ENCODE measurements around the gene DAND5. TPM values are rescaled to one million over a fixed set of nuclear protein-coding genes. Genes with fewer than 3 reads are reported as not detected.
A peak's percentile ranks its signal among the peaks of the same experiment; 100 is the strongest.

DAND5 gene
- total and polyA plus RNA-seq, 2 of the 13 experiments (the other 11 are each of a cell fraction or from before 2014, with no cell fraction given): 0.04 TPM; not detected in 1

DNA sequence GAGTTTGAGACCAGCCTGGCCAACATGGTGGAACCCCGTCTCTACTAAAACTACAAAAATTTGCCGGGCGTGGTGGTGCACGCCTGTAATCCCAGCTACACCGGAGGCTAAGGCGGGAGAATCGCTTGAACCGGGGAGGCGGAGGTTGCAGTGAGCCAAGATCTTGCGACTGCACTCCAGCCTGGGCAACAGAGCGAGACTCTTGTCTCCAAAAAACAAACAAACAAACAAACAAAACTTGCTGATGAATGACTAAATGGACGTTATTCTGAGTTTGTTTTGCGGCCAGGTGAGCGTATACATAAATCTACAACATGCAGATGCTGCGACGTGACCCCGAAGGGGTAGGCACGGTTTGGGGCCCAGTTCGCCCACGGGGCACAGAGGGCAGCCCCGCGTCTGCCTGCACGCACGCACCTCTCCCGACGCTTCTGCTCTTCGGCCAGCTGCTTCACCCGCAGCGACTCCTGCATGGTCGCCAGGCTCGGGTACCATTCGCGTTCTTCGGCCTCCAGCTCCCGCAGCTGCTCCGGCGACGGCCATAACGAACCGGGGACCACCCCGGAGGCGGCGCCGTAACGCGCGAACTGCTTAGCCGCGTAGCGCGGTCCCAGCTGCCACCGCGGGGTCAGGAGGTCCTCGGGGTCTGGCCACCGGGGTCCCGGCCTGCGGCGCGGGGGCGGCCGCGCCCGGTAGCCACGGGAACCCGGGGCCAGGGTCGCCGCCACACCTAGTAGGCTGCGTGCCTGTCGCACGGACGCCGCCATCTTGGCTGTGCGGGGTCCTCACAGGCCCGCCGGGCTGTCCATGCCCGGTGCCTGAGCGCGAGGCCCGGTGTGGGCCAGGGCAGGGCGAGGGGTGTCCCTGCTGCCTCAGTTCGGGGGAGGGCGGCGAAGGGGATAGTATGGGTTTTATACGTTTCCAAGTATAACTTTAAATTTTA is 12.7 kb upstream of the DAND5 start, which contains the start of gene GADD45GIP1 (continued):
- TF ChIP-seq KDM6A (CRISPR knock-in tag; IDR thresholded peaks at IDR 0.05; ENCODE audit: low read depth): no peak
- 0 out of 2 replicates have a peak, but pooled peaks have one; percentile 36 for TF ChIP-seq ZNF788 (CRISPR knock-in tag; IDR thresholded peaks at IDR 0.05; ENCODE audit: borderline replicate concordance)
- TF ChIP-seq, protein P1, sequence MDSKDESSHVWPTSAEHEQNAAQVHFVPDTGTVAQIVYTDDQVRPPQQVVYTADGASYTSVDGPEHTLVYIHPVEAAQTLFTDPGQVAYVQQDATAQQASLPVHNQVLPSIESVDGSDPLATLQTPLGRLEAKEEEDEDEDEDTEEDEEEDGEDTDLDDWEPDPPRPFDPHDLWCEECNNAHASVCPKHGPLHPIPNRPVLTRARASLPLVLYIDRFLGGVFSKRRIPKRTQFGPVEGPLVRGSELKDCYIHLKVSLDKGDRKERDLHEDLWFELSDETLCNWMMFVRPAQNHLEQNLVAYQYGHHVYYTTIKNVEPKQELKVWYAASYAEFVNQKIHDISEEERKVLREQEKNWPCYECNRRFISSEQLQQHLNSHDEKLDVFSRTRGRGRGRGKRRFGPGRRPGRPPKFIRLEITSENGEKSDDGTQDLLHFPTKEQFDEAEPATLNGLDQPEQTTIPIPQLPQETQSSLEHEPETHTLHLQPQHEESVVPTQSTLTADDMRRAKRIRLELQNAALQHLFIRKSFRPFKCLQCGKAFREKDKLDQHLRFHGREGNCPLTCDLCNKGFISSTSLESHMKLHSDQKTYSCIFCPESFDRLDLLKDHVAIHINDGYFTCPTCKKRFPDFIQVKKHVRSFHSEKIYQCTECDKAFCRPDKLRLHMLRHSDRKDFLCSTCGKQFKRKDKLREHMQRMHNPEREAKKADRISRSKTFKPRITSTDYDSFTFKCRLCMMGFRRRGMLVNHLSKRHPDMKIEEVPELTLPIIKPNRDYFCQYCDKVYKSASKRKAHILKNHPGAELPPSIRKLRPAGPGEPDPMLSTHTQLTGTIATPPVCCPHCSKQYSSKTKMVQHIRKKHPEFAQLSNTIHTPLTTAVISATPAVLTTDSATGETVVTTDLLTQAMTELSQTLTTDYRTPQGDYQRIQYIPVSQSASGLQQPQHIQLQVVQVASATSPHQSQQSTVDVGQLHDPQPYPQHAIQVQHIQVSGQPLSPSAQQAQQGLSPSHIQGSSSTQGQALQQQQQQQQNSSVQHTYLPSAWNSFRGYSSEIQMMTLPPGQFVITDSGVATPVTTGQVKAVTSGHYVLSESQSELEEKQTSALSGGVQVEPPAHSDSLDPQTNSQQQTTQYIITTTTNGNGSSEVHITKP (CRISPR knock-in tag; IDR thresholded peaks at IDR 0.05; ENCODE audit: low read depth): no peak
- TF ChIP-seq POLR2AphosphoS5 (IDR thresholded peaks at IDR 0.05; ENCODE audit: low read depth, low read length): peak; percentile 90
- TF ChIP-seq RELA (CRISPR knock-in tag; IDR thresholded peaks at IDR 0.05): no peak
- TF ChIP-seq ZNF556 (CRISPR knock-in tag; IDR thresholded peaks at IDR 0.05; ENCODE audit: borderline replicate concordance): no peak; the same call in 1 of the 2 replicates
- TF ChIP-seq, protein P2, sequence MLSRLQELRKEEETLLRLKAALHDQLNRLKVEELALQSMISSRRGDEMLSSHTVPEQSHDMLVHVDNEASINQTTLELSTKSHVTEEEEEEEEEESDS (CRISPR knock-in tag; IDR thresholded peaks at IDR 0.05; ENCODE audit: borderline replicate concordance): no peak
- TF ChIP-seq NR3C1 (CRISPR knock-in tag; IDR thresholded peaks at IDR 0.05): no peak
- TF ChIP-seq MTA1 (CRISPR knock-in tag; IDR thresholded peaks at IDR 0.05; ENCODE audit: borderline replicate concordance): 0 out of 2 replicates have a peak, but pooled peaks have one; percentile 52
- TF ChIP-seq TEAD3 (CRISPR knock-in tag; optimal IDR thresholded peaks at IDR 0.05; ENCODE audit: borderline replicate concordance): no peak
- TF ChIP-seq, protein P3, sequence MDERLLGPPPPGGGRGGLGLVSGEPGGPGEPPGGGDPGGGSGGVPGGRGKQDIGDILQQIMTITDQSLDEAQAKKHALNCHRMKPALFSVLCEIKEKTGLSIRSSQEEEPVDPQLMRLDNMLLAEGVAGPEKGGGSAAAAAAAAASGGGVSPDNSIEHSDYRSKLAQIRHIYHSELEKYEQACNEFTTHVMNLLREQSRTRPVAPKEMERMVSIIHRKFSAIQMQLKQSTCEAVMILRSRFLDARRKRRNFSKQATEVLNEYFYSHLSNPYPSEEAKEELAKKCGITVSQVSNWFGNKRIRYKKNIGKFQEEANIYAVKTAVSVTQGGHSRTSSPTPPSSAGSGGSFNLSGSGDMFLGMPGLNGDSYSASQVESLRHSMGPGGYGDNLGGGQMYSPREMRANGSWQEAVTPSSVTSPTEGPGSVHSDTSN (CRISPR knock-in tag; IDR thresholded peaks at IDR 0.05): no peak
- TF ChIP-seq ETV6 (CRISPR knock-in tag; conservative IDR thresholded peaks at IDR 0.05): no peak
- peak; percentile 57 for TF ChIP-seq XRCC5 (optimal IDR thresholded peaks at IDR 0.05; ENCODE audit: low read length)
- TF ChIP-seq, protein P4, sequence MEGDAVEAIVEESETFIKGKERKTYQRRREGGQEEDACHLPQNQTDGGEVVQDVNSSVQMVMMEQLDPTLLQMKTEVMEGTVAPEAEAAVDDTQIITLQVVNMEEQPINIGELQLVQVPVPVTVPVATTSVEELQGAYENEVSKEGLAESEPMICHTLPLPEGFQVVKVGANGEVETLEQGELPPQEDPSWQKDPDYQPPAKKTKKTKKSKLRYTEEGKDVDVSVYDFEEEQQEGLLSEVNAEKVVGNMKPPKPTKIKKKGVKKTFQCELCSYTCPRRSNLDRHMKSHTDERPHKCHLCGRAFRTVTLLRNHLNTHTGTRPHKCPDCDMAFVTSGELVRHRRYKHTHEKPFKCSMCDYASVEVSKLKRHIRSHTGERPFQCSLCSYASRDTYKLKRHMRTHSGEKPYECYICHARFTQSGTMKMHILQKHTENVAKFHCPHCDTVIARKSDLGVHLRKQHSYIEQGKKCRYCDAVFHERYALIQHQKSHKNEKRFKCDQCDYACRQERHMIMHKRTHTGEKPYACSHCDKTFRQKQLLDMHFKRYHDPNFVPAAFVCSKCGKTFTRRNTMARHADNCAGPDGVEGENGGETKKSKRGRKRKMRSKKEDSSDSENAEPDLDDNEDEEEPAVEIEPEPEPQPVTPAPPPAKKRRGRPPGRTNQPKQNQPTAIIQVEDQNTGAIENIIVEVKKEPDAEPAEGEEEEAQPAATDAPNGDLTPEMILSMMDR (CRISPR knock-in tag; IDR thresholded peaks at IDR 0.05): 0 out of 2 replicates have a peak, but pooled peaks have one; percentile 5
- TF ChIP-seq, protein P5, sequence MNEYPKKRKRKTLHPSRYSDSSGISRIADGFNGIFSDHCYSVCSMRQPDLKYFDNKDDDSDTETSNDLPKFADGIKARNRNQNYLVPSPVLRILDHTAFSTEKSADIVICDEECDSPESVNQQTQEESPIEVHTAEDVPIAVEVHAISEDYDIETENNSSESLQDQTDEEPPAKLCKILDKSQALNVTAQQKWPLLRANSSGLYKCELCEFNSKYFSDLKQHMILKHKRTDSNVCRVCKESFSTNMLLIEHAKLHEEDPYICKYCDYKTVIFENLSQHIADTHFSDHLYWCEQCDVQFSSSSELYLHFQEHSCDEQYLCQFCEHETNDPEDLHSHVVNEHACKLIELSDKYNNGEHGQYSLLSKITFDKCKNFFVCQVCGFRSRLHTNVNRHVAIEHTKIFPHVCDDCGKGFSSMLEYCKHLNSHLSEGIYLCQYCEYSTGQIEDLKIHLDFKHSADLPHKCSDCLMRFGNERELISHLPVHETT (CRISPR knock-in tag; conservative IDR thresholded peaks at IDR 0.05): peak; percentile 90

Measured in HepG2 (cell line).